Spleen (tissue), 7 donors: ENCODE data around the gene POLE3.

Experiments
- CTCF ChIP-seq, 11 experiments: fragments of 200-600 bp in 7 of 11; fragments of 450-650 bp in 4 of 11; sonication (generic) in 4 of 11; IDR thresholded peaks in 8 of 11; conservative IDR thresholded peaks in 3 of 11; 1 replicate in 7 of 11; 2 replicates in 4 of 11; pipeline versions ENCODE4 v1.4.0 to v1.8.0; 2016 to 2021; ENCODE audit warnings: antibody characterized with exemption in 11 of 11, inconsistent platforms in 4 of 11, mild to moderate bottlenecking in 1 of 11
- POLR2A ChIP-seq, 3 donors: fragments of 450-650 bp; IDR thresholded peaks; one replicate each; pipeline ENCODE4 v1.5.1; 2017; ENCODE audit warnings: antibody characterized with exemption in 3 of 3, mild to moderate bottlenecking in 1 of 3
- POLR2AphosphoS5 ChIP-seq, 3 donors: sonication (generic); formaldehyde crosslinking; IDR thresholded peaks; one replicate each; pipeline ENCODE4 v1.5.1; 2017; ENCODE audit warnings: antibody characterized with exemption in 3 of 3
- donor health status: DM: no; HTN: no; CAD: no; lungs with moderate emphysema.
- donor health status: DM: no; HTN: no; CAD: no.
- donor health status: DM: no; HTN: no; CAD: no.

GRCh38 chr9:113364951-113365350, 45.5 kb downstream of the POLE3 start:
- no peak for TF ChIP-seq POLR2AphosphoS5 (IDR thresholded peaks at IDR 0.05)
- TF ChIP-seq CTCF (IDR thresholded peaks at IDR 0.05 in 8 of 11, conservative IDR thresholded peaks at IDR 0.05 in 3 of 11) = no peak
- no peak for TF ChIP-seq POLR2A (IDR thresholded peaks at IDR 0.05)
